PFSK-1 (cell line): Measurements from ENCODE around the gene AGR2.

Experiments used
- FOXP2 ChIP-seq: optimal IDR thresholded peaks from 2 replicates; pipeline ENCODE3; 2011; ENCODE audit warnings: borderline replicate concordance, control low read depth, inconsistent platforms; ENCODE audit not compliant: insufficient read depth; ENCODE audit errors: extremely low read length, extremely low read depth
- POLR2AphosphoS5 ChIP-seq: IDR thresholded peaks from 2 replicates; pipeline ENCODE4 v1.6.1; 2012; ENCODE audit warnings: low read depth, mild to moderate bottlenecking, control low read depth, low read length, moderate library complexity
- SIN3A ChIP-seq: IDR thresholded peaks from 2 replicates; pipeline ENCODE4 v1.6.1; 2012; ENCODE audit warnings: mild to moderate bottlenecking, low read length, moderate library complexity, borderline replicate concordance; ENCODE audit not compliant: insufficient read depth
- TAF1 ChIP-seq: IDR thresholded peaks from 2 replicates; pipeline ENCODE4 v1.6.1; 2012; ENCODE audit warnings: low read length, control low read depth, borderline replicate concordance; ENCODE audit not compliant: insufficient read depth
- TF ChIP-seq, protein P1 (sequence below), 2 experiments: IDR thresholded peaks; 2 replicates each; pipeline versions ENCODE4 v1.6.1 to v1.8.0; 2011 to 2012; ENCODE audit warnings: low read depth in 2 of 2, low read length in 2 of 2, control low read depth in 1 of 2, inconsistent platforms in 1 of 2, mild to moderate bottlenecking in 1 of 2, moderate library complexity in 1 of 2; ENCODE audit not compliant: insufficient read depth in 1 of 2

DNA sequence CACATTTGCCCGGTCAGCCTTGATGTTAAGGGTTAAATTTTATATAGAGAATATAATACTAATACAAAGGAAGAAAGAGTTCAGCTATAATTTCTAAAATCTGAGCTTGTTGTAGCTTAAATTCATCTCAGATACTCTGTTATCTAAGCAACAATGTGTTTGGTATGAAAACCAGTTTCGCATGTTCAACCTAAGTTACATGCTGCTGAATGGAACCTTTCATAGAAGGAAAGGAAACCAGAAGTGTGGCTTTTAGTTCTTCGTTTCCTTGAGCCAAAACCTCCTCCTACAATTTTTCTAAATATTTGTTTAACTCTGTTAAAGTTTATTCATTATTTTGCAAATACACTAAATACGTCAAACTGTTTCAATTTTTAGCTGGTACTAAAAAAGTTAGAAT, 18.5 kb downstream of the AGR2 start:
- TF ChIP-seq, protein P1, sequence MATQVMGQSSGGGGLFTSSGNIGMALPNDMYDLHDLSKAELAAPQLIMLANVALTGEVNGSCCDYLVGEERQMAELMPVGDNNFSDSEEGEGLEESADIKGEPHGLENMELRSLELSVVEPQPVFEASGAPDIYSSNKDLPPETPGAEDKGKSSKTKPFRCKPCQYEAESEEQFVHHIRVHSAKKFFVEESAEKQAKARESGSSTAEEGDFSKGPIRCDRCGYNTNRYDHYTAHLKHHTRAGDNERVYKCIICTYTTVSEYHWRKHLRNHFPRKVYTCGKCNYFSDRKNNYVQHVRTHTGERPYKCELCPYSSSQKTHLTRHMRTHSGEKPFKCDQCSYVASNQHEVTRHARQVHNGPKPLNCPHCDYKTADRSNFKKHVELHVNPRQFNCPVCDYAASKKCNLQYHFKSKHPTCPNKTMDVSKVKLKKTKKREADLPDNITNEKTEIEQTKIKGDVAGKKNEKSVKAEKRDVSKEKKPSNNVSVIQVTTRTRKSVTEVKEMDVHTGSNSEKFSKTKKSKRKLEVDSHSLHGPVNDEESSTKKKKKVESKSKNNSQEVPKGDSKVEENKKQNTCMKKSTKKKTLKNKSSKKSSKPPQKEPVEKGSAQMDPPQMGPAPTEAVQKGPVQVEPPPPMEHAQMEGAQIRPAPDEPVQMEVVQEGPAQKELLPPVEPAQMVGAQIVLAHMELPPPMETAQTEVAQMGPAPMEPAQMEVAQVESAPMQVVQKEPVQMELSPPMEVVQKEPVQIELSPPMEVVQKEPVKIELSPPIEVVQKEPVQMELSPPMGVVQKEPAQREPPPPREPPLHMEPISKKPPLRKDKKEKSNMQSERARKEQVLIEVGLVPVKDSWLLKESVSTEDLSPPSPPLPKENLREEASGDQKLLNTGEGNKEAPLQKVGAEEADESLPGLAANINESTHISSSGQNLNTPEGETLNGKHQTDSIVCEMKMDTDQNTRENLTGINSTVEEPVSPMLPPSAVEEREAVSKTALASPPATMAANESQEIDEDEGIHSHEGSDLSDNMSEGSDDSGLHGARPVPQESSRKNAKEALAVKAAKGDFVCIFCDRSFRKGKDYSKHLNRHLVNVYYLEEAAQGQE (IDR thresholded peaks at IDR 0.05; ENCODE audit: insufficient read depth in 1 of 2, low read depth in 2 of 2, low read length in 2 of 2) = no peak
- TF ChIP-seq FOXP2 (no peak), TAF1 (no peak), POLR2AphosphoS5 (no peak), SIN3A (no peak)
